ENCODE results near the gene MRC1. TPM values are rescaled to one million over a fixed set of nuclear protein-coding genes. Genes with fewer than 3 reads are reported as not detected.
"Not testable (repeated sequence)": the region's sequence is repeated elsewhere in the genome, so short reads cannot be mapped to it uniquely, and the experiment has no call there.

The MRC1 gene
- polyA plus RNA-seq, 3 donors, result 0.11 to 0.41 (median 0.34) TPM

- no peaks in the 10 kb centered on the region for H3K4me1 ChIP-seq (ENCODE audit: control insufficient read depth in 1 of 2, insufficient read depth in 2 of 2, low read length in 2 of 2)
- intact Hi-C loops (cut with micrococcal nuclease), result no loop called here
- H4K20me1 ChIP-seq (ENCODE audit: insufficient read depth, low read length), result no peaks in the 10 kb centered on the region
- H2AFZ ChIP-seq (ENCODE audit: insufficient read depth, low read depth, low read length, poor library complexity, severe bottlenecking), result no peak overlapping the region
- H3K9ac ChIP-seq (ENCODE audit: insufficient read depth, low read length, poor library complexity, severe bottlenecking), result no peak overlapping the region
- 90% methylated on average over 17 of the region's 22 CpGs for WGBS (ENCODE audit: insufficient coverage)
- no peak for TF ChIP-seq CTCF (IDR thresholded peaks at IDR 0.05)
- H3K27ac Mint-ChIP-seq, result no peak overlapping the region
- H3K36me3 ChIP-seq (replicated peaks in 1 of 2; ENCODE audit: control insufficient read depth in 1 of 2, insufficient read depth in 2 of 2, low read length in 2 of 2), result no peaks in the 10 kb centered on the region
- H3K36me3 Mint-ChIP-seq, result no peaks in the 10 kb centered on the region
- no peaks in the 10 kb centered on the region for H3K27me3 ChIP-seq (ENCODE audit: control insufficient read depth in 2 of 2, insufficient read depth in 2 of 2, low read length in 2 of 2)
- H3K27me3 Mint-ChIP-seq (ENCODE audit: low read depth in 3 of 3), result peaks cover 0 to 3% (median 0%) of the 10 kb centered on the region in 3 donors
- no peak overlapping the region for H3K4me3 Mint-ChIP-seq
- no peak for DNase-seq
- H3K27ac ChIP-seq (ENCODE audit: low read depth in 1 of 2, low read length in 2 of 2), result no peak overlapping the region
- peaks cover 0 to 14% (median 6%) of the 10 kb centered on the region in 7 donors for H3K9me3 Mint-ChIP-seq
- H3K79me2 ChIP-seq (ENCODE audit: insufficient read depth, low read length), result no peaks in the 10 kb centered on the region
- no peaks in the 10 kb centered on the region for H3K4me1 Mint-ChIP-seq
- H3K4me3 ChIP-seq (replicated peaks in 1 of 3; ENCODE audit: low read depth in 2 of 3, low read length in 3 of 3), result no peak overlapping the region
- no peak overlapping the region for H3K4me2 ChIP-seq (replicated peaks; ENCODE audit: extremely low read depth, low read length, poor library complexity, severe bottlenecking)
- no peaks in the 10 kb centered on the region for H3K9me3 ChIP-seq (replicated peaks in 1 of 2; ENCODE audit: control insufficient read depth in 1 of 2, insufficient read depth in 1 of 2, low read length in 2 of 2)
These were observed 141.6 kb downstream of the MRC1 start for GRCh38 chr10:17950726-17951125.

- peaks cover 0 to 14% (median 6%) of the 10 kb centered on the region in 7 donors for H3K9me3 Mint-ChIP-seq
- Histone ChIP-seq H3K9ac (ENCODE audit: insufficient read depth, low read length, poor library complexity, severe bottlenecking) (no peak within 1 kb of the TSS), H3K36me3 (replicated peaks in 1 of 2; ENCODE audit: control insufficient read depth in 1 of 2, insufficient read depth in 2 of 2, low read length in 2 of 2) (no peaks in the 10 kb centered on the region), H3K9me3 (replicated peaks in 1 of 2; ENCODE audit: control insufficient read depth in 1 of 2, insufficient read depth in 1 of 2, low read length in 2 of 2) (no peaks in the 10 kb centered on the region), H3K4me1 (ENCODE audit: control insufficient read depth in 1 of 2, insufficient read depth in 2 of 2, low read length in 2 of 2) (no peaks in the 10 kb centered on the region), H3K27ac (ENCODE audit: low read depth in 1 of 2, low read length in 2 of 2) (no peak within 1 kb of the TSS), H3K79me2 (ENCODE audit: insufficient read depth, low read length) (no peaks in the 10 kb centered on the region), H2AFZ (ENCODE audit: insufficient read depth, low read depth, low read length, poor library complexity, severe bottlenecking) (no peak within 1 kb of the TSS), H3K4me2 (replicated peaks; ENCODE audit: extremely low read depth, low read length, poor library complexity, severe bottlenecking) (no peak within 1 kb of the TSS), H3K4me3 (replicated peaks in 1 of 3; ENCODE audit: low read depth in 2 of 3, low read length in 3 of 3) (no peak within 1 kb of the TSS), H3K27me3 (ENCODE audit: control insufficient read depth in 2 of 2, insufficient read depth in 2 of 2, low read length in 2 of 2) (no peaks in the 10 kb centered on the region), H4K20me1 (ENCODE audit: insufficient read depth, low read length) (no peaks in the 10 kb centered on the region)
- no peak within 1 kb of the TSS for H3K4me3 Mint-ChIP-seq
- no peak for TF ChIP-seq CTCF (IDR thresholded peaks at IDR 0.05)
- DNase-seq, result no peak
- peaks cover 0 to 3% (median 0%) of the 10 kb centered on the region in 3 donors for H3K27me3 Mint-ChIP-seq (ENCODE audit: low read depth in 3 of 3)
- no peaks in the 10 kb centered on the region for H3K36me3 Mint-ChIP-seq
- WGBS (ENCODE audit: insufficient coverage), result no CpG with 5 or more reads among the region's 3 CpGs
- H3K27ac Mint-ChIP-seq, result no peak within 1 kb of the TSS
- H3K4me1 Mint-ChIP-seq, result no peaks in the 10 kb centered on the region
- intact Hi-C loops (cut with micrococcal nuclease), result no loop called here
These were observed 142.8 kb downstream of the MRC1 start, which contains the start of gene SLC39A12 for GRCh38 chr10:17951868-17952371. Gene SLC39A12 (plus strand): TSS chr10:17951918. CDS start chr10:17953277, 1,359 bp downstream.

GRCh38 chr10:17954372-17954771 is 145.2 kb downstream of the MRC1 start:
- H3K9me3 Mint-ChIP-seq, result peaks cover 3 to 14% (median 6%) of the 10 kb centered on the region in 7 donors
- H3K4me1 ChIP-seq (ENCODE audit: control insufficient read depth in 1 of 2, insufficient read depth in 2 of 2, low read length in 2 of 2); H3K36me3 Mint-ChIP-seq; H4K20me1 ChIP-seq (ENCODE audit: insufficient read depth, low read length); H3K4me3 ChIP-seq (replicated peaks in 1 of 3; ENCODE audit: low read depth in 2 of 3, low read length in 3 of 3); H3K27ac Mint-ChIP-seq; H3K36me3 ChIP-seq (replicated peaks in 1 of 2; ENCODE audit: control insufficient read depth in 1 of 2, insufficient read depth in 2 of 2, low read length in 2 of 2); H3K9me3 ChIP-seq (replicated peaks in 1 of 2; ENCODE audit: control insufficient read depth in 1 of 2, insufficient read depth in 1 of 2, low read length in 2 of 2); H3K79me2 ChIP-seq (ENCODE audit: insufficient read depth, low read length); H3K9ac ChIP-seq (ENCODE audit: insufficient read depth, low read length, poor library complexity, severe bottlenecking); intact Hi-C loops (cut with micrococcal nuclease); H3K27me3 ChIP-seq (ENCODE audit: control insufficient read depth in 2 of 2, insufficient read depth in 2 of 2, low read length in 2 of 2); H3K27me3 Mint-ChIP-seq (ENCODE audit: low read depth in 3 of 3); H3K27ac ChIP-seq (ENCODE audit: low read depth in 1 of 2, low read length in 2 of 2); H3K4me2 ChIP-seq (replicated peaks; ENCODE audit: extremely low read depth, low read length, poor library complexity, severe bottlenecking); H2AFZ ChIP-seq (ENCODE audit: insufficient read depth, low read depth, low read length, poor library complexity, severe bottlenecking); H3K4me3 Mint-ChIP-seq; H3K4me1 Mint-ChIP-seq; DNase-seq: not testable (repeated sequence)
- WGBS (ENCODE audit: insufficient coverage), result no CpG with 5 or more reads among the region's 10 CpGs

Data from CD14-positive monocyte (primary cell).